Activated naive CD8-positive, alpha-beta T cell (primary cell): ENCODE measurements around the gene OR10H3.

Source experiments
- H3K27ac Mint-ChIP-seq: one replicate; pipeline ENCODE4 v1.8.0; 2021; ENCODE audit warnings: mixed read lengths
- H3K27me3 Mint-ChIP-seq: one replicate; pipeline ENCODE4 v1.8.0; 2021; ENCODE audit warnings: mixed read lengths
- H3K36me3 Mint-ChIP-seq: one replicate; pipeline ENCODE4 v1.8.0; 2021; ENCODE audit warnings: mixed read lengths
- H3K4me1 Mint-ChIP-seq: one replicate; pipeline ENCODE4 v1.8.0; 2021; ENCODE audit warnings: low read depth, mixed read lengths
- H3K4me3 Mint-ChIP-seq: one replicate; pipeline ENCODE4 v1.8.0; 2021; ENCODE audit warnings: mild to moderate bottlenecking, mixed read lengths
- H3K9me3 Mint-ChIP-seq: one replicate; pipeline ENCODE4 v1.8.0; 2021; ENCODE audit warnings: low read depth, mixed read lengths

Gene OR10H3

GRCh38 chr19:15737722-15738121 lies at the start of gene OR10H3:
Gene OR10H3 (plus strand): TSS chr19:15737985. CDS start chr19:15741393, 3,408 bp downstream.
- Mint-ChIP-seq H3K36me3 (peaks cover 9% of the 10 kb centered on the region), H3K4me3 (no peak within 1 kb of the TSS), H3K27ac (no peak within 1 kb of the TSS)

GRCh38 chr19:15696654-15697194 lies 41.1 kb upstream of the OR10H3 start:
- Mint-ChIP-seq H3K4me3 (no peak overlapping the region), H3K9me3 (no peaks in the 10 kb centered on the region), H3K27me3 (peaks cover 23% of the 10 kb centered on the region), H3K27ac (no peak overlapping the region), H3K4me1 (no peaks in the 10 kb centered on the region), H3K36me3 (peaks cover 2% of the 10 kb centered on the region)

More at GRCh38 chr19:15737722-15738121, at the start of gene OR10H3:
- H3K9me3 Mint-ChIP-seq = peaks cover 14% of the 10 kb centered on the region
- no peaks in the 10 kb centered on the region for H3K4me1 Mint-ChIP-seq
- peaks cover 13% of the 10 kb centered on the region for H3K27me3 Mint-ChIP-seq

- H3K9me3 Mint-ChIP-seq = no peaks in the 10 kb centered on the region
- H3K27me3 Mint-ChIP-seq = peaks cover 29% of the 10 kb centered on the region
- no peak overlapping the region for H3K4me3 Mint-ChIP-seq
- peaks cover 2% of the 10 kb centered on the region for H3K36me3 Mint-ChIP-seq
- H3K4me1 Mint-ChIP-seq = peaks cover 2% of the 10 kb centered on the region
- no peak overlapping the region for H3K27ac Mint-ChIP-seq
These were observed 35.8 kb upstream of the OR10H3 start for GRCh38 chr19:15701757-15702533.

GRCh38 chr19:15702534-15702930 lies 35.3 kb upstream of the OR10H3 start:
- Mint-ChIP-seq H3K27me3 (peaks cover 30% of the 10 kb centered on the region), H3K9me3 (no peaks in the 10 kb centered on the region), H3K27ac (no peak overlapping the region), H3K4me3 (no peak overlapping the region), H3K36me3 (peaks cover 2% of the 10 kb centered on the region), H3K4me1 (peaks cover 2% of the 10 kb centered on the region)

GRCh38 chr19:15714638-15715037 lies 23.1 kb upstream of the OR10H3 start:
- peaks cover 2% of the 10 kb centered on the region for H3K4me1 Mint-ChIP-seq
- no peak overlapping the region for H3K4me3 Mint-ChIP-seq
- peaks cover 3% of the 10 kb centered on the region for H3K9me3 Mint-ChIP-seq
- H3K27ac Mint-ChIP-seq = no peak overlapping the region
- H3K27me3 Mint-ChIP-seq = peaks cover 24% of the 10 kb centered on the region
- no peaks in the 10 kb centered on the region for H3K36me3 Mint-ChIP-seq

GRCh38 chr19:15715642-15716041 lies 22.1 kb upstream of the OR10H3 start:
- no peak overlapping the region for H3K4me3 Mint-ChIP-seq
- no peaks in the 10 kb centered on the region for H3K36me3 Mint-ChIP-seq
- peaks cover 3% of the 10 kb centered on the region for H3K9me3 Mint-ChIP-seq
- peaks cover 25% of the 10 kb centered on the region for H3K27me3 Mint-ChIP-seq
- no peak overlapping the region for H3K27ac Mint-ChIP-seq
- peaks cover 2% of the 10 kb centered on the region for H3K4me1 Mint-ChIP-seq

- peaks cover 40% of the 10 kb centered on the region for H3K27me3 Mint-ChIP-seq
- H3K4me1 Mint-ChIP-seq = peaks cover 2% of the 10 kb centered on the region
- H3K36me3 Mint-ChIP-seq = no peaks in the 10 kb centered on the region
- H3K9me3 Mint-ChIP-seq = peaks cover 7% of the 10 kb centered on the region
- no peak overlapping the region for H3K4me3 Mint-ChIP-seq
- no peak overlapping the region for H3K27ac Mint-ChIP-seq
These were observed 20.0 kb upstream of the OR10H3 start for GRCh38 chr19:15717809-15718208.

- Mint-ChIP-seq H3K36me3 (no peaks in the 10 kb centered on the region), H3K9me3 (peaks cover 4% of the 10 kb centered on the region), H3K4me3 (no peak overlapping the region), H3K27me3 (peaks cover 49% of the 10 kb centered on the region), H3K4me1 (peaks cover 5% of the 10 kb centered on the region), H3K27ac (no peak overlapping the region)
These were observed 16.5 kb upstream of the OR10H3 start for GRCh38 chr19:15721268-15721667.

- Mint-ChIP-seq H3K27ac (no peak overlapping the region), H3K27me3 (peaks cover 52% of the 10 kb centered on the region), H3K4me1 (peaks cover 5% of the 10 kb centered on the region), H3K9me3 (peaks cover 4% of the 10 kb centered on the region), H3K4me3 (no peak overlapping the region), H3K36me3 (no peaks in the 10 kb centered on the region)
These were observed 14.8 kb upstream of the OR10H3 start for GRCh38 chr19:15722956-15723355.

GRCh38 chr19:15727724-15728123 lies 10.1 kb upstream of the OR10H3 start, which contains the start of gene OR10H2:
Gene OR10H2 (plus strand): TSS chr19:15728024. CDS start chr19:15728044, 20 bp downstream.
- peaks cover 4% of the 10 kb centered on the region for H3K9me3 Mint-ChIP-seq
- no peak within 1 kb of the TSS for H3K27ac Mint-ChIP-seq
- peaks cover 3% of the 10 kb centered on the region for H3K4me1 Mint-ChIP-seq
- H3K27me3 Mint-ChIP-seq = peaks cover 33% of the 10 kb centered on the region
- H3K36me3 Mint-ChIP-seq = no peaks in the 10 kb centered on the region
- no peak within 1 kb of the TSS for H3K4me3 Mint-ChIP-seq

- H3K27ac Mint-ChIP-seq = no peak overlapping the region
- no peaks in the 10 kb centered on the region for H3K36me3 Mint-ChIP-seq
- no peak overlapping the region for H3K4me3 Mint-ChIP-seq
- peaks cover 22% of the 10 kb centered on the region for H3K27me3 Mint-ChIP-seq
- H3K9me3 Mint-ChIP-seq = peaks cover 4% of the 10 kb centered on the region
- no peaks in the 10 kb centered on the region for H3K4me1 Mint-ChIP-seq
These were observed 7.2 kb upstream of the OR10H3 start for GRCh38 chr19:15730538-15730937.

- no peak overlapping the region for H3K27ac Mint-ChIP-seq
- H3K4me1 Mint-ChIP-seq = no peaks in the 10 kb centered on the region
- peaks cover 4% of the 10 kb centered on the region for H3K9me3 Mint-ChIP-seq
- H3K36me3 Mint-ChIP-seq = no peaks in the 10 kb centered on the region
- H3K27me3 Mint-ChIP-seq = peaks cover 9% of the 10 kb centered on the region
- H3K4me3 Mint-ChIP-seq = no peak overlapping the region
These were observed 5.4 kb upstream of the OR10H3 start for GRCh38 chr19:15732388-15732787.

GRCh38 chr19:15733895-15734294 lies 3.9 kb upstream of the OR10H3 start:
- no peak overlapping the region for H3K4me3 Mint-ChIP-seq

GRCh38 chr19:15740785-15741184 lies 3.0 kb downstream of the OR10H3 start:
- Mint-ChIP-seq H3K4me1 (no peaks in the 10 kb centered on the region), H3K27ac (no peak overlapping the region), H3K27me3 (peaks cover 28% of the 10 kb centered on the region), H3K9me3 (peaks cover 14% of the 10 kb centered on the region), H3K36me3 (peaks cover 9% of the 10 kb centered on the region), H3K4me3 (no peak overlapping the region)

More at GRCh38 chr19:15733895-15734294, 3.9 kb upstream of the OR10H3 start:
- peaks cover 4% of the 10 kb centered on the region for H3K9me3 Mint-ChIP-seq
- H3K4me1 Mint-ChIP-seq = no peaks in the 10 kb centered on the region
- H3K36me3 Mint-ChIP-seq = no peaks in the 10 kb centered on the region
- H3K27ac Mint-ChIP-seq = no peak overlapping the region
- no peaks in the 10 kb centered on the region for H3K27me3 Mint-ChIP-seq

- H3K27ac Mint-ChIP-seq = no peak overlapping the region
- no peaks in the 10 kb centered on the region for H3K36me3 Mint-ChIP-seq
- no peaks in the 10 kb centered on the region for H3K4me1 Mint-ChIP-seq
- H3K27me3 Mint-ChIP-seq = peaks cover 38% of the 10 kb centered on the region
- no peaks in the 10 kb centered on the region for H3K9me3 Mint-ChIP-seq
- no peak overlapping the region for H3K4me3 Mint-ChIP-seq
These were observed 10.5 kb downstream of the OR10H3 start for GRCh38 chr19:15748239-15748638.
